ENCODE results near the gene BLOC1S4.

GRCh38 chr4:6710996-6711395 is 5.0 kb upstream of the BLOC1S4 start:
- TF ChIP-seq CTCF (IDR thresholded peaks at IDR 0.05; ENCODE audit: low read depth, low read length, missing input control) = no peak
- TF ChIP-seq JUND (IDR thresholded peaks at IDR 0.05) = no peak
- TF ChIP-seq ATF3 (IDR thresholded peaks at IDR 0.05) = no peak
- no peak for TF ChIP-seq RAD21 (IDR thresholded peaks at IDR 0.05)
- no peak for TF ChIP-seq GABPA (IDR thresholded peaks at IDR 0.05 in 1 of 2, conservative IDR thresholded peaks at IDR 0.05 in 1 of 2)
- TF ChIP-seq YY1 (IDR thresholded peaks at IDR 0.05) = no peak
- TF ChIP-seq EGR1 (IDR thresholded peaks at IDR 0.05; ENCODE audit: low read depth in 2 of 2) = no peak
- TF ChIP-seq MAX (IDR thresholded peaks at IDR 0.05) = no peak
- TF ChIP-seq RXRA (IDR thresholded peaks at IDR 0.05) = no peak
- no peak for TF ChIP-seq ZBTB33 (IDR thresholded peaks at IDR 0.05)
- TF ChIP-seq REST (IDR thresholded peaks at IDR 0.05) = no peak
- TF ChIP-seq FOXA2 (IDR thresholded peaks at IDR 0.05) = no peak
- TF ChIP-seq NR2F2 (IDR thresholded peaks at IDR 0.05) = no peak
